ENCODE data around the gene LIPC. TPM values are rescaled to one million over a fixed set of nuclear protein-coding genes. Genes with fewer than 3 reads are reported as not detected.
A peak's percentile ranks its signal among the peaks of the same experiment; 100 is the strongest.

The LIPC gene
- total RNA-seq, 4 donors from 2014 or later: 0.28 to 0.51 TPM; not detected in 2

DNA sequence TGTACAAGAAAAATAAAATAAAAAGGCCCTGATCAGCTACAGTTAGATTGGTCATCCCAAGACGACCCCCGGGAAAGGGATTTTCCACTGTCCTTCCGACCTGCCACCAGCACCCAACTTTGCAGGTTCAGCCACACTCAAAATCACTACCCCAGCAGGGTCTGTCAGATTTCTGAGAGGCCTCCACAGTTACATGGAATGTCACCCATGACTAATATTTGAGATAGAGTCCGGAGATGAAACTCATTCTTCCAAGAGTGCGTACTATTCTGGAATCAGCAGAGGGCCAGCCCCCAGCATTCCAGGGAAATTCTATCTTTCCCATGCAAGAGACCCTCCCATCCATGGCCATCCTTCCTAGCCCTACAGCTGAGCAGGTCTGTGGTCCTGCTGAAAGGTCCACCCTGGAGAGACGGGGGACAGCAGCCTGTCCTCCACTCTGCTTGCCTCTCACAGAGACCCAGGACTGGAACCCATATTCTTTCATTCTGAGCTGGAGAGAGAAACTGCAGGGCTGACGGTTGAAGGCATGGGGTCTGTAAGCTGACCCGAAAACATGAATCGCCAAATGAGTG is 5.8 kb downstream of the LIPC start:
- no peaks in the 10 kb centered on the region for H3K4me1 ChIP-seq
- intact Hi-C loops (cut with DNase I; ENCODE audit: low total_unique reads): no loop called here
- H3K36me3 ChIP-seq: no peaks in the 10 kb centered on the region
- TF ChIP-seq POLR2A (IDR thresholded peaks at IDR 0.05): no peak
- TF ChIP-seq, protein P1, sequence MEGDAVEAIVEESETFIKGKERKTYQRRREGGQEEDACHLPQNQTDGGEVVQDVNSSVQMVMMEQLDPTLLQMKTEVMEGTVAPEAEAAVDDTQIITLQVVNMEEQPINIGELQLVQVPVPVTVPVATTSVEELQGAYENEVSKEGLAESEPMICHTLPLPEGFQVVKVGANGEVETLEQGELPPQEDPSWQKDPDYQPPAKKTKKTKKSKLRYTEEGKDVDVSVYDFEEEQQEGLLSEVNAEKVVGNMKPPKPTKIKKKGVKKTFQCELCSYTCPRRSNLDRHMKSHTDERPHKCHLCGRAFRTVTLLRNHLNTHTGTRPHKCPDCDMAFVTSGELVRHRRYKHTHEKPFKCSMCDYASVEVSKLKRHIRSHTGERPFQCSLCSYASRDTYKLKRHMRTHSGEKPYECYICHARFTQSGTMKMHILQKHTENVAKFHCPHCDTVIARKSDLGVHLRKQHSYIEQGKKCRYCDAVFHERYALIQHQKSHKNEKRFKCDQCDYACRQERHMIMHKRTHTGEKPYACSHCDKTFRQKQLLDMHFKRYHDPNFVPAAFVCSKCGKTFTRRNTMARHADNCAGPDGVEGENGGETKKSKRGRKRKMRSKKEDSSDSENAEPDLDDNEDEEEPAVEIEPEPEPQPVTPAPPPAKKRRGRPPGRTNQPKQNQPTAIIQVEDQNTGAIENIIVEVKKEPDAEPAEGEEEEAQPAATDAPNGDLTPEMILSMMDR (IDR thresholded peaks at IDR 0.05): no peak
- DNase-seq: no peak
- no peak overlapping the region for H3K27ac ChIP-seq
- no peak overlapping the region for H3K4me3 ChIP-seq
- no peaks in the 10 kb centered on the region for H3K27me3 ChIP-seq
- no peaks in the 10 kb centered on the region for H3K9me3 ChIP-seq

DNA sequence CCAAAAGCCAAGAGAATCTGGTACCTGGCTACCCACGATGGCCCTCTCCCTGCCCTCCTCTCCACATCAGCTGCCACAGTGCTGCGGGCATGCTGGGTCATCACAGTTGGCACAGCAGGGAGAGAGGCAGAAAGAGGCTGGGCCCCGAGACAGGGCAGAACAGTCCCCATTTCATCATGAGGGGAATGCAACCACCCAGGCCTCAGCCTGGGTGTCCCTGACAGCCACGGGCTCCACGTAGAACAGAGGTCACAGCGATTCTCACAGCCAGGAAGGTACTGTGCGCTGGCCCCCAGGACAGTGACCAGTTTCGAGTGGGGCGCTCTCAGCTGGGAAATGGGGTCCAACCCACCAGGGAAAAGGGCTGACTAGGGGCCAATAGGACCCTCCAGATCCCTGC is 6.3 kb downstream of the LIPC start:
- Histone ChIP-seq H3K9me3 (no peaks in the 10 kb centered on the region), H3K27ac (no peak overlapping the region), H3K4me3 (no peak overlapping the region), H3K4me1 (no peaks in the 10 kb centered on the region), H3K36me3 (no peaks in the 10 kb centered on the region), H3K27me3 (no peaks in the 10 kb centered on the region)
- no peak for TF ChIP-seq POLR2A (IDR thresholded peaks at IDR 0.05)
- TF ChIP-seq, protein P1 (IDR thresholded peaks at IDR 0.05): no peak
- no peak for DNase-seq
- intact Hi-C loops (cut with DNase I; ENCODE audit: low total_unique reads): no loop called here

DNA sequence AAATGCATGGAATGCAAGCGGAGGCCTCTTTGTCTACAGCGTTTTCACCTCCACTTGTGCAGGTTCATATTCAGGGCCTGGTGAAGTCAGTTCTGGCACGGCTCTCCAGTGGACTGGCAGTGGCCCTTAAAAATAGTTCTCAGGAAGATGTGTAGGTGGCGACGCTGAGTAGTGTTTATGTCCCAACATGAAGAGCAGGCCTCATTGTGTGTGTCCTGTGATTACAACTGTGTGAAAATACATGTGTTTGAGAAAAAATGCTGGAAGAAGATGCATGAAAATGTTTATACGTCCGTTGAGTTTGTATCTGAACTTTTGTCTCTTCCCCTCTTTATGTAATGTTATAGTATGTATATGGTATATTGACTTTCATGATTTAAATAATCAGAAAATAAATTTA is 7.2 kb downstream of the LIPC start:
- intact Hi-C loops (cut with DNase I; ENCODE audit: low total_unique reads): no loop called here
- Histone ChIP-seq H3K27me3 (no peaks in the 10 kb centered on the region), H3K27ac (no peak overlapping the region), H3K9me3 (no peaks in the 10 kb centered on the region), H3K36me3 (no peaks in the 10 kb centered on the region), H3K4me1 (no peaks in the 10 kb centered on the region), H3K4me3 (no peak overlapping the region)
- no peak for DNase-seq
- TF ChIP-seq, protein P1 (IDR thresholded peaks at IDR 0.05): peak in 2 of 4 experiments; percentile 10 to 13
- TF ChIP-seq POLR2A (IDR thresholded peaks at IDR 0.05): no peak

DNA sequence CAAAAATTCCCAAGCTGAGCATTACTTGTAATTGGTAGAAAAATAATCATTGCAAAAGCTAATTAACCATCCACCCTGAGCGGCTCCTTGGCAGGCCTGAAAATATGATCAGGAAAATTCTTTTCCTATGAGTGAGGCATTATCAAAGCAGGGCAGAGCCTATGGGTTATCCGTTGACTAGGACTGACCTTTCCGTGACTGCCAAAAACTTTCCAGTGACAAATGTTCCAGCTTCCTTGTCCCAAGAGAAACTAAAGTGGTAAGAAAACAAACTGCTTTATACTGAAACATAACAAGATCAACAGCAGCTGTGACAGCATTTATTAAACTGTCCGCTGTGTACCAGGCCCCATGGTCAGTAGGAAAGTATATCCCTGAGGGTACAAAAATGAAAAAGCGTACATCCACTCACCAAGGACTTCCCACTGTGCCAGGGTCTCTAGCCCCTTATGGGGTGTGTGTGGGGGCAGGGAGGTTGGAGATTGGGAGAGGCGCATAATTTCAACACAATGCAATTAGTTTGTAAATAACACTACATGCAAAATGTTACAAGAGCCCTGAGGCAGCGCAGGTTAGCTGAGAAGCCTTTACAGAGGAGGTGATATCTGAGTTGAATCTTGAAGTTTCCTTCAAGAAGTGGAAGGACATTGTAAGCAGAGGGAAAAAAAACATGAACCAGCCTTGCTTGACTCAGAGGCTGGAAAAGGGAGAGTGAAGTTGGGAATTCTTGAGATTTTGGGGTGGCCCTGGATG is 8.5 kb downstream of the LIPC start:
- peak in 1 of 2 donors; percentile 29 for DNase-seq
- no peaks in the 10 kb centered on the region for H3K9me3 ChIP-seq
- no peaks in the 10 kb centered on the region for H3K4me1 ChIP-seq
- peak overlapping the region; percentile 29 to 55 for H3K27ac ChIP-seq
- H3K36me3 ChIP-seq: no peaks in the 10 kb centered on the region
- no peak overlapping the region for H3K4me3 ChIP-seq
- no peaks in the 10 kb centered on the region for H3K27me3 ChIP-seq
- TF ChIP-seq, protein P1 (IDR thresholded peaks at IDR 0.05): no peak
- TF ChIP-seq POLR2A (IDR thresholded peaks at IDR 0.05): no peak
- intact Hi-C loops (cut with DNase I; ENCODE audit: low total_unique reads): no loop called here

DNA sequence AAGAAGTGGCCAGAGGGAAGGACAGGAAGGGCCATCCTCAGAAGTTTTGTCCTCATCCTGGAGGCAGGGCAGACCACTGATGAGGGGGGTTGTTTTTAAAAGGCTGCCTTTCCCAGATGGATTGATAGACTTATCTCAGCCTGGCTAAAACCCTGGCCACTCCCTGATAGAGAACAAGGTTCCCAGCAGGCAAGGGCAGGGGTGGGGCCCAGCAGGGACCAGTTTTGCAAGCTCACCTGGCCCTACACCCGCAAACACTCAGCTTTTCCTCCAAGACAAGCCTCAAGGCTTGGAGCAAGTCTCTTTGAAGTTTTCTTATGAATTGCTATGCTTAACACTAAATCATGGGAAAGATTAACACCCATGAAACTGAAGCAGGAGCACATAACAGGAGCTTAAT is 9.1 kb downstream of the LIPC start:
- no peaks in the 10 kb centered on the region for H3K36me3 ChIP-seq
- H3K9me3 ChIP-seq: no peaks in the 10 kb centered on the region
- no peak for TF ChIP-seq POLR2A (IDR thresholded peaks at IDR 0.05)
- TF ChIP-seq, protein P1 (IDR thresholded peaks at IDR 0.05): no peak
- DNase-seq: no peak
- no peaks in the 10 kb centered on the region for H3K4me1 ChIP-seq
- peak overlapping the region in 1 of 2 donors; percentile 55 for H3K27ac ChIP-seq
- intact Hi-C loops (cut with DNase I; ENCODE audit: low total_unique reads): no loop called here
- no peak overlapping the region for H3K4me3 ChIP-seq
- H3K27me3 ChIP-seq: no peaks in the 10 kb centered on the region
